ENCODE results near the gene SMIM8. TPM values are rescaled to one million over a fixed set of nuclear protein-coding genes. Genes with fewer than 3 reads are reported as not detected.
"Not testable (repeated sequence)": the region's sequence is repeated elsewhere in the genome, so short reads cannot be mapped to it uniquely, and the experiment has no call there.

SMIM8 gene
- total RNA-seq = 9.7 and 10.9 TPM in 2 replicates

GRCh38 chr6:87322304-87323212 lies at the start of gene SMIM8:
SMIM8 (plus strand) TSS chr6:87322588; CDS start chr6:87337032, 14,444 bp downstream.
- intact Hi-C loops (cut with micrococcal nuclease) = loop anchor here (1.0 to 2.0 kb wide), 10 partner anchors 71 to 1640 kb away; partner anchors contain the start of genes AKIRIN2, ORC3, RNGTT and SLC35A1

DNA sequence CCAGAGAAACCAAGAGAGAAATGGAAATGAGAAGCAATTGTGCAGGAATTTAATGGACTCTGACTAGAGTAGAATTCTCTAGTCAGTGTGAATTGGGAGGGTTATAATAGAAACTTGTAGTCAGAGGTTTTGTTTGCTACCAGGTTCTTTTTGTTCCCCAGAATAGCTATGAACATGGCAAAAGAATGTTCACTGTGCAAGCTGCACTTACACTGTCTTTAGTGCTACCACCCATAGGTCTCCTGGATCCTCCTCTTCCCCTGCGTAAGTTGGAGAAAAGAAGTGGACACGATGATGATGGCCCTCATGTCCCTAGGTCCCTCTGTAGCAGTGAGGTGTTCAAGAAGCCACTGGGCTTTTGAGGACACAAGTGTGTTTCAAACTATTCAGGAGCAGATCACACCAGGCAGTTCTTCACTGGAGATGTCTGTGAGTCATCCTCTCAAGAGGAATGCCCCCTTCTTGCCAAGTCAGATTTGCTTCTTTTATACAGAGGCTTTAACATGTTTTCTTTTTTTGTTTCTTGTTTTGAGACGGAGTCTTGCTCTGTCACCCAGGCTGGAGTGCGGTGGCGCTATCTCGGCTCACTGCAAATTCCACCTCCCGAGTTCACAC lies 47.6 kb upstream of the SMIM8 start:
- intact Hi-C loops (cut with micrococcal nuclease) = no loop called here

- intact Hi-C loops (cut with micrococcal nuclease) = no loop called here
Observed at GRCh38 chr6:87276624-87277023, 45.8 kb upstream of the SMIM8 start.

DNA sequence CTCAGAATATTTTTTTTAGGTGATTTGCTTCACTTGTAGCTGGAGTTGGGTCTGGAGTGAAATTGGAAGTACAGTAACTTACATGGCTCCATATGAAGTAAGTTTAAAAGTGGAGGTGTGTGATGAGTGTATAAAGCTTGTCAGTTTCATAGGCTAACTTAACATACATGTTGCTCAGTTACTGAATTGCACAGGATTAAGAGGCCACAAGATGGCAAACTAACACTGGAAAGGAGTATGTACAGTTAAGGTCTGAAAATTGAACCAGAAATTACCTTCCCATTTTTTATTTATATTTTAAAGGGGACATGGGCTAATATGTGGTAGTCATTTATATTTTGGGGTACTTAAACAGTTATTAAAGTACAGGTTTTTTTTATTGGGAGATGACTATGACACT lies 45.3 kb upstream of the SMIM8 start:
- intact Hi-C loops (cut with micrococcal nuclease) = no loop called here

DNA sequence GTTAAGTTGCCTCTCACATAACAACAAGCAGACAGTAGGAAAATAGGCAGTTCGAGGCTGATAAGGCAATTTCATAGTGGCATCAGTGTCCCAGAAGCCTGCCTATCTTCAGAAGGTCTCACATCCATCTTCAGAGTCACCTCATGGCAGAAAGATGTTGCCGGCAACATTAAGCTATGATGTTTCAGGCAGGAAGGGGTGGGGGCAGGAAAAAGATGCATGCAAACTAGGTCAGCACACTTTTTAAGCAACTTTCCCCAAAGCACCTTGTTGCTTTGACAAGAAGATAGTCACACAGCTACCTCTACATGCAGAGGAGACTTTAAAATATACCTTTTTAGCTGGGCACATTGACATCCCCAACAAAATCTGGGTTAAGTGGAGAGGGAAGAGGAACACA lies 43.2 kb upstream of the SMIM8 start:
- intact Hi-C loops (cut with micrococcal nuclease) = no loop called here

DNA sequence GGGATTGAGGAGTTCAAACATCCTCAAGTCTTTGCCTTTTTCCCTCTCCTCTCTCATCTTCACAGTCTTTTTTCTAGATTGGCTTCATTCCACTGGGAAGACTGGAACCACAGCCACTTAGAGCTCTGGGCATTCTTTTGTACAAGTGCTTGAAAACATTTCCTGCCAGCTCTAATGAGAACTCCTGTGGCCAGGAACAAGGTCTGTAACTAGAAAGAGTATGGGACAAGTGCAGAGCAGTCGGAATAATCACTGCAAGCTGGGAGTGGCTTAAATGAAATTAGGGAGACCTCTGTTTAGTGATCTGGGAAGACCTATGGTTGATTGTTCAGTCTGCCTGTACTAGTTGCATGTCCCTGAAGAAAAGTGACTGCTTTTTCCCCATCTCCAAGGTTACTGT lies 41.0 kb upstream of the SMIM8 start:
- intact Hi-C loops (cut with micrococcal nuclease) = no loop called here

DNA sequence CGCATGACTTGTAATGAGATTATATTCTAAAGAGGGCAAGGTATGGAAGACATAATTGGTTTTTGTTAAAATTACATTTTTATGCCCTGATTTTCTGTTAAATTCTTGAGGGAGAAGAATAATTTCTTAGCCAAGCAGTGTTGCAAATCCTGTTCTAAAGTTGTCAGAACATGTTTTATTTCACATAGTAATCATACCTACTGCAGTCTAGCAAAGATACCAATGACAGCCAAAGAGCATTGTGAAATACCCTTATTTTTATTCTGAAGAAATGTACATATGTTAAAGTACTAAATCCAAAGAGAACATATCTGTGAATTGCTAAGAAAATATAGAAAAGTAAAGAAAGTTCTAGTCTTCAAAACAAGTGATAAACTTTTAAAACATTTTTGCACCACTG lies 39.6 kb upstream of the SMIM8 start:
- intact Hi-C loops (cut with micrococcal nuclease) = no loop called here

GRCh38 chr6:87283461-87283860 lies 38.9 kb upstream of the SMIM8 start:
- intact Hi-C loops (cut with micrococcal nuclease) = no loop called here

GRCh38 chr6:87287251-87287650 lies 35.1 kb upstream of the SMIM8 start:
- intact Hi-C loops (cut with micrococcal nuclease) = no loop called here

GRCh38 chr6:87289571-87289970 lies 32.8 kb upstream of the SMIM8 start:
- intact Hi-C loops (cut with micrococcal nuclease) = no loop called here

DNA sequence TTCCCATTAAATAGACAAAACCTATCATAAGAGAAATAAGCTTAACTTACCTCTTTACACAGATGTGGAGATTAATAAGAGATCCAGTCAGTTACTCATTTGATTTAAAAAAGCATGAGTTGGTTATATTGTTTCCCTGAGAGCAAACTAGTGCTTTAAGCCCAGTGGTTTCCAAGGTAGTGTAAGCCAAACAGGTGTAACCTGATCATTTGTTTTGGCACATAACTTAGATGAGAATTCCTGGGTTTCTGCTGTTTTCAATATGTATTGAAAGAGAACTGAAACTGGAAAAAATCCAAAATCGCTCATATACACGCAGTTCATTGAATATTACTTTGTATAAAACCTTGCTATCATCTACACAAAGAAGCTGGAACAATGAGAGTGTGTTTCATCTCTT lies 30.5 kb upstream of the SMIM8 start:
- intact Hi-C loops (cut with micrococcal nuclease) = no loop called here

DNA sequence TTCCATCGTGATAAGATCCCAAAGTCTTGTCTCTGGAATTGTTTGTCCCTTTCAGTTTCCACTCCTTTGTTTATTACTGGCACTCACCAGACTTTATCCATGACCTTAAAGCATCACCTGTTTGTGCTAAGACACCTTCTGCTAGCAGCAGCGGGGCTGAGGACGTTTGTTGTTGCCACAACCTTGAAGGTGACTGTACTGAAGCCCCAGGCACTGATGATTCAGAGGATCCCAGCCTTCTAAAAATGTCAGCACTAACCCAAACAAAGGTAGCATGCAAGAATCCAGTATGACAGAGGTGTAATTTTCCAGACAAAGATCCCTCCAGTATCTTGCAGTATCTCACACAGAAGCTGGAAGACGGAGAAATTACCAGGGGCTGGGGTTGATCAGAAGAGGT lies 28.9 kb upstream of the SMIM8 start:
- intact Hi-C loops (cut with micrococcal nuclease) = no loop called here

DNA sequence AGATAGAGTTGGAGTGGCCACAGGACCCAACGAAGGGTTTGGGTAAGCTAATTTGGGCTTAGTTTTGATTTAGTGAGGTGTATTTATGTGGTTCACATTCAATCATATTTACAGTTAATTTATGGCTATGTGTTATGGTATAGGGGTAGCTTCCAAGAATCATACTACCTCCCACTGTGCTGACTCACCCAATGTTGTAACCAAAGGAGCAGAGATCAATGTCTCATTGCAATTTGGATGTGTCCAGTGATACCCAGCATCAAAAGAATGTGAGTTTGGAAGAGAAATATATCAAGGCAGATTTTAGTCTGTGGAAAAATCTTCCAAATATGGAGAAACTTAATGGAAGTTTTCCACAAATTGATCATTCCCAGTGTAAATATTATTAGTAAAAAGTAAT lies 25.3 kb upstream of the SMIM8 start:
- intact Hi-C loops (cut with micrococcal nuclease) = no loop called here

DNA sequence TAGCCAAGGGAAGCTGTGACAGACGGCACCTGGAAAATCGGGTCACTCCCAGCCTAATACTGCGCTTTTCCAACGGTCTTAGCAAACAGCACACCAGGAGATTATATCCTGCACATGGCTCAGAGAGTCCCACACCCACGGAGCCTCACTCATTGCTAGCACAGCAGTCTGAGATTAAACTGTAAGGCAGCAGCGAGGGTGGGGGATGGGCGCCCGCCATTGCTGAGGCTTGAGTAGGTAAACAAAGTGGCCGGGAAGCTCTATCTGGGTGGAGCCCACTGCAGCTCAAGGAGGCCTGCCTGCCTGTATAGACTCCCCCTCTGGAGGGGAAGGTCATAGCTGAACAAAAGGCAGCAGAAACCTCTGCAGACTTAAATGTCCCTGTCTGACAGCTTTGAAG lies 21.1 kb upstream of the SMIM8 start:
- intact Hi-C loops (cut with micrococcal nuclease) = not testable (repeated sequence)

DNA sequence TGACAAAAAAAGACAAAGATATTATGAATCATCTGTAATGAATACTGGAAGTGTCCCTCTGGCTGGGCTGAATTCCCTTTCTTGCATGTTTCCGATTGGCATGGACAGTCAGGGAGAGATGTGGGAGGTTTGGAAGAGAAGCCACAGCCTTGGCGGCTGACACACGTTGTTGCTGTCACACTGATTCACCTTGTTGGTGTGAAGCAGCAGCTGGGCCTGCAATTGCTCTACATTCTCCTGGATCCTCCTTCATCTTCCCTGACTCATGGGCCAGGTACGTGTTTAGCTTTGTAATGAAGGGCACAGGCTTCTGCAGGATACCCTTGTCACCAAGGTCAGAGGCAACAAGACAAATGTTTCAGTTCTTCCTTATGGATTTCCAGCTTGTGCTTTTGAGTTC lies 13.4 kb upstream of the SMIM8 start:
- intact Hi-C loops (cut with micrococcal nuclease) = no loop called here

DNA sequence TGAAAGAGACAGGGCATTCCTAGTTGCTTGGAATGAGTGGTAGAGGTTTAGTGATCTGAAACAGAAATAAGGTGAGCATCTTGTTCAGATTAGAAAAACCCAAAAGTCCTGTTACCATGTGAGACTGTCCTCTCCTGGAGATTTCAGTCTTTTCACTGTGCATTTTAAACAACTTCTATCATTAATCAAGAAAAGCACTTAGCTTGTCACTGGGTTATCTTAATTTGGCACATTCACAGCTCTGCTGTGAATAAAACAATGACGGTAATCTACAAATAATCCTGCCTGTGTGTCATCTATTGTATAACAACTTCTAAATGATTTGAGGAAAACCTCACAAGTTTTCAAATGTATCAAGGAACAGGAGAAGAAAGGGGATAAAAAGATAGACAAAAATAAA lies 9.5 kb upstream of the SMIM8 start:
- intact Hi-C loops (cut with micrococcal nuclease) = no loop called here

- intact Hi-C loops (cut with micrococcal nuclease) = no loop called here
Observed at GRCh38 chr6:87315071-87315470, 7.3 kb upstream of the SMIM8 start.

- intact Hi-C loops (cut with micrococcal nuclease) = no loop called here
Observed at GRCh38 chr6:87319271-87319987, 3.0 kb upstream of the SMIM8 start.

GRCh38 chr6:87323880-87324279 lies 1.5 kb downstream of the SMIM8 start:
- intact Hi-C loops (cut with micrococcal nuclease) = loop anchor here (2.0 kb wide), 2 partner anchors 87 to 1639 kb away; partner anchors contain the start of gene RNGTT

DNA sequence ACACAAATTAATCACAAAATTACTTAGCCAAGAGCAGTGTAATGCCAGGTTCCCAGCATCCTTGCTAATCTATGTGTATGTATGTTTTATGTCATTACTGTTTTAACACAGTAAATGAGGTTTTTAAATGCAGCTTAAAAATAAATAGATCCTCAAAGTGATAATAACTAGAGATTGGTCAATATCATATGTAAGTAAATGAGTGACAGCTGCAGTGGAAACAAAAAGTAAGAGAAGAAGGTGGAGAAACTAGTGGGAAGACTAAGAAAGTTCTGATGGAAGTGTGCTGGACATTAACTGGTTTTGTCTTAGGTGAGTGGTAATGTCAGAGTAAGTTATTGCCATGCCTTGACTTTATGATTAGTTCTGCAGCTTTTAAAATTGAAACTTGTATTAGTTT lies 8.6 kb downstream of the SMIM8 start:
- intact Hi-C loops (cut with micrococcal nuclease) = no loop called here

DNA sequence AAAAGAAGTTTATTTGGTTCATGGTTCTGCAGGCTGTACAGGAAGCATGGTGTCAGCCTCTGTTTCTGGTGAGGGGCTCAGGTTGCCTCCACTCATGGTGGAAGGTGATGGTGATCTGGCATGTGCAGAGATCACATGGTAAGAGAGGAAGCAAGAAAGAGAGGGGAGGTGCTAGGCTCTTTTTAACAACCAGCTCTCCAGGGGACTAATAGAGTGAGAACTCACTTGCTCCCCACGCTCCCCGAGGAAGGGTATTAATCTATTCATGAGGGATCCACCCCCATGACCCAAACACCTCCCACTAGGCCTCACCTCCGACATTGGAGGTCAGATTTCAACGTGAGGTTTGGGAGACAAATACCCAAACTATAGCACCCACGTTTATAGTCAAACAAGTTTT lies 10.6 kb downstream of the SMIM8 start:
- intact Hi-C loops (cut with micrococcal nuclease) = no loop called here

DNA sequence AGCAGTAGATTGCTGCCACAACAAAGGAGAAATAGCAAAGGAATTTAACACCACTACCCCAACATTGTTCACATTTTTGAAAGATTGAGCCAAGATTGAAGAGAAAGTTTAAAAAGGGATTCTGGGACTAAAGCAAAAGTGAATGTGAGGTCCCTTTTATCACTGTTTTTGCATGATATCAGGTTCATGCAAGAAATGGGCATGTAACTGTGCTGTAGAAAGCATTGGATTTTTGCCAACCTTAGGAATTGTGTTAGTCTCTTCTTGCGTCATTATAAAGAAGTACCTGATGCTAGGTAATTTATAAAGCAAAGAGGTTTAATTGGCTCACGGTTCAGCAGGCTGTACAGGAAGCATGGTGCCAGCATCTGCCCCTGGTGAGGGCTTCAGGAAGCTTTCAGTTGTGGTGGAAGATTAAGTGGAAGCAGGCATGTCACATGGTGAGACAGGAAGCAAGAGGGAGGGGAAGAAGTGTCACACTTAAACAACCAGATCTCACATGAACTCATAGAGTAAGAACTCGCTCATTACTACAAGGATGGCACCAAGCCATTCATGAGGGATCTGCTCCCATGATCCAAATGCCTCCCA lies 11.3 kb downstream of the SMIM8 start:
- intact Hi-C loops (cut with micrococcal nuclease) = no loop called here

All from T-helper 1 cell treated with Interleukin-12 subunit alpha and Interleukin-12 subunit beta and Interleukin-4 antibody, amounts not matched to agents 30 ng/mL and 1 ng/mL, for 36 hours (primary cell).